Stimulated activated CD4-positive, alpha-beta T cell treated with anti-CD3 and anti-CD28 coated beads, Interleukin-1b, Interleukin-23, amount 100 ng/mL, for 24 hours (primary cell): ENCODE data around the gene HTR3D.
"Not testable (repeated sequence)": the region's sequence is repeated elsewhere in the genome, so short reads cannot be mapped to it uniquely, and the experiment has no call there.

Experiments used
- DNase-seq, 4 experiments: peaks; one replicate each; pipeline ENCODE4 v3.0.0-alpha.2; 2020; ENCODE audit warnings: low read depth in 4 of 4, low spot score in 1 of 4

HTR3D gene

GRCh38 chr3:184066211-184066610 lies 34.7 kb downstream of the HTR3D start:
- no peak for DNase-seq

GRCh38 chr3:184067573-184068055 lies 36.1 kb downstream of the HTR3D start:
- no peak for DNase-seq

- no peak for DNase-seq
Observed at GRCh38 chr3:184068344-184068743, 36.8 kb downstream of the HTR3D start.

GRCh38 chr3:184071142-184071541 lies 39.6 kb downstream of the HTR3D start:
- DNase-seq = not testable (repeated sequence)

- DNase-seq = no peak
Observed at GRCh38 chr3:184073621-184074020, 42.1 kb downstream of the HTR3D start.

GRCh38 chr3:184075901-184076300 lies 44.4 kb downstream of the HTR3D start:
- no peak for DNase-seq

- no peak for DNase-seq
Observed at GRCh38 chr3:184077881-184078280, 46.3 kb downstream of the HTR3D start.

- DNase-seq = no peak
Observed at GRCh38 chr3:184078851-184079250, 47.3 kb downstream of the HTR3D start.

- DNase-seq = no peak
Observed at GRCh38 chr3:184081116-184081830, 49.7 kb downstream of the HTR3D start.

- DNase-seq = no peak
Observed at GRCh38 chr3:184082034-184082433, 50.5 kb downstream of the HTR3D start.

GRCh38 chr3:184082465-184082864 lies 50.9 kb downstream of the HTR3D start:
- DNase-seq = no peak

GRCh38 chr3:184085389-184085852 lies 53.9 kb downstream of the HTR3D start:
- DNase-seq = no peak
